H1 (cell line): ENCODE results near the gene H2AZ2. TPM values are rescaled to one million over a fixed set of nuclear protein-coding genes. Genes with fewer than 3 reads are reported as not detected.

ENCODE experiments used
- CTCF ChIA-PET: fragments of 300-600 bp; sonication (Branson Sonifier 250); formaldehyde crosslinking; loops from one replicate; lab custom pipeline; 2021; ENCODE audit not compliant: partially characterized antibody; lab: Charles Lee
- POLR2A ChIA-PET: fragments of 300-600 bp; sonication (Branson Sonifier 250); formaldehyde crosslinking; loops from one replicate; lab custom pipeline; 2021; ENCODE audit warnings: inconsistent platforms; ENCODE audit not compliant: partially characterized antibody; lab: Charles Lee
- DNase-seq, 2 experiments: peaks; one replicate each; pipeline versions ENCODE4 v3.0.0 to v3.0.0-alpha.2; 2010 to 2022; ENCODE audit warnings: low spot score in 2 of 2, low read depth in 1 of 2, mixed read lengths in 1 of 2
- FAIRE-seq: peaks from 2 replicates; lab custom pipeline; 2011; peaks lifted over from hg19 to GRCh38; lab: Jason Lieb, UNC
- H2AFZ ChIP-seq: 2 replicates; pipeline ENCODE4 v1.8.1; 2012; ENCODE audit warnings: low read length, inconsistent platforms
- H2AK5ac ChIP-seq: 2 replicates; pipeline ENCODE4 v1.6.1; 2013; ENCODE audit warnings: low read depth, low read length
- H2BK120ac ChIP-seq: replicated peaks from 2 replicates; pipeline ENCODE3; 2013; ENCODE audit warnings: low read depth, low read length, inconsistent platforms
- H2BK12ac ChIP-seq: 2 replicates; pipeline ENCODE4 v1.6.1; 2013; ENCODE audit warnings: low read depth, low read length
- H2BK15ac ChIP-seq: 2 replicates; pipeline ENCODE4 v1.6.1; 2013; ENCODE audit warnings: low read length
- H2BK20ac ChIP-seq: 2 replicates; pipeline ENCODE4 v1.6.1; 2013; ENCODE audit warnings: low read length
- H2BK5ac ChIP-seq: 2 replicates; pipeline ENCODE4 v1.6.1; 2013; ENCODE audit warnings: low read depth, low read length
- H3K14ac ChIP-seq: 2 replicates; pipeline ENCODE4 v1.6.1; 2013; ENCODE audit warnings: inconsistent platforms; ENCODE audit not compliant: insufficient read length
- H3K18ac ChIP-seq: 2 replicates; pipeline ENCODE4 v1.6.1; 2013; ENCODE audit warnings: low read length; ENCODE audit errors: extremely low read depth
- H3K23ac ChIP-seq: 2 replicates; pipeline ENCODE4 v1.6.1; 2013; ENCODE audit warnings: inconsistent platforms; ENCODE audit not compliant: insufficient read length
- H3K23me2 ChIP-seq: 2 replicates; pipeline ENCODE4 v1.6.1; 2013; ENCODE audit warnings: low read depth, low read length
- H3K27ac ChIP-seq: 2 replicates; pipeline ENCODE4 v1.6.1; 2011; ENCODE audit warnings: low read depth, low read length, inconsistent platforms
- H3K27me3 ChIP-seq, 4 experiments: replicated peaks in 1 of 4; 1 replicate in 1 of 4; 2 replicates in 3 of 4; pipeline versions ENCODE4 v1.6.1 to v1.8.1; 2011 to 2013; ENCODE audit warnings: low read length in 3 of 4, mild to moderate bottlenecking in 3 of 4, inconsistent platforms in 2 of 4, mixed read lengths in 2 of 4, moderate library complexity in 1 of 4; ENCODE audit not compliant: control insufficient read depth in 3 of 4, insufficient read depth in 3 of 4; ENCODE audit errors: extremely low read depth in 1 of 4
- H3K36me3 ChIP-seq, 4 experiments: 2 replicates each; pipeline versions ENCODE4 v1.6.1 to v1.8.1; 2011 to 2013; ENCODE audit warnings: mild to moderate bottlenecking in 4 of 4, low read length in 3 of 4, moderate library complexity in 2 of 4, control low read depth in 1 of 4, inconsistent platforms in 1 of 4; ENCODE audit not compliant: insufficient read depth in 4 of 4, control insufficient read depth in 2 of 4
- H3K4ac ChIP-seq: replicated peaks from 2 replicates; pipeline ENCODE3; 2013; ENCODE audit warnings: low read length, low read depth, mixed read lengths, inconsistent platforms; ENCODE audit not compliant: insufficient read length
- H3K4me1 ChIP-seq, 4 experiments: replicated peaks in 1 of 4; 1 replicate in 1 of 4; 2 replicates in 3 of 4; pipeline versions ENCODE4 v1.6.1 to v1.8.1; 2011 to 2013; ENCODE audit warnings: low read length in 3 of 4, inconsistent platforms in 2 of 4, mixed read lengths in 1 of 4; ENCODE audit not compliant: insufficient read depth in 4 of 4, control insufficient read depth in 3 of 4
- H3K4me2 ChIP-seq, 2 experiments: 2 replicates each; pipeline versions ENCODE4 v1.6.1 to v1.8.1; 2011 to 2013; ENCODE audit warnings: low read depth in 2 of 2, low read length in 2 of 2, control low read depth in 1 of 2, inconsistent platforms in 1 of 2, mild to moderate bottlenecking in 1 of 2; ENCODE audit not compliant: insufficient read depth in 1 of 2
- H3K4me3 ChIP-seq, 4 experiments: fragments of 200-600, 300-600 bp in 1 of 4; sonication (generic), shearing (Covaris generic), sonication (Bioruptor Twin) in 1 of 4; 2 replicates each; pipeline versions ENCODE4 v1.5.1 to v1.8.1; 2011 to 2016; ENCODE audit warnings: low read length in 4 of 4, low read depth in 3 of 4, control low read depth in 2 of 4, inconsistent platforms in 2 of 4, mild to moderate bottlenecking in 2 of 4, mixed read lengths in 1 of 4, moderate library complexity in 1 of 4; ENCODE audit not compliant: insufficient read depth in 2 of 4; ENCODE audit errors: extremely low read depth in 1 of 4
- H3K56ac ChIP-seq: replicated peaks from 2 replicates; pipeline ENCODE3; 2013; ENCODE audit warnings: low read depth, mild to moderate bottlenecking, mixed read lengths, low read length, inconsistent platforms; ENCODE audit not compliant: insufficient read length
- H3K79me1 ChIP-seq: 2 replicates; pipeline ENCODE4 v1.6.1; 2013; ENCODE audit warnings: low read depth, low read length, control low read depth
- H3K79me2 ChIP-seq, 2 experiments: 2 replicates each; pipeline versions ENCODE4 v1.6.1 to v1.8.1; 2012 to 2013; ENCODE audit warnings: low read length in 2 of 2, mild to moderate bottlenecking in 2 of 2, inconsistent platforms in 1 of 2; ENCODE audit not compliant: insufficient read depth in 2 of 2, control insufficient read depth in 1 of 2
- H3K9ac ChIP-seq, 4 experiments: replicated peaks in 1 of 4; 1 replicate in 1 of 4; 2 replicates in 3 of 4; pipeline versions ENCODE4 v1.6.1 to v1.8.1; 2011 to 2013; ENCODE audit warnings: low read depth in 3 of 4, low read length in 3 of 4, control low read depth in 2 of 4, mild to moderate bottlenecking in 2 of 4, moderate library complexity in 2 of 4, inconsistent platforms in 1 of 4; ENCODE audit errors: extremely low read depth in 1 of 4
- H3K9me3 ChIP-seq, 2 experiments: 2 replicates each; pipeline versions ENCODE4 v1.6.1 to v1.8.1; 2012 to 2013; ENCODE audit warnings: mild to moderate bottlenecking in 2 of 2, moderate library complexity in 2 of 2, control low read depth in 1 of 2, inconsistent platforms in 1 of 2, low read depth in 1 of 2, low read length in 1 of 2, mixed read lengths in 1 of 2; ENCODE audit not compliant: insufficient read depth in 2 of 2
- H4K20me1 ChIP-seq, 2 experiments: replicated peaks in 1 of 2; 2 replicates each; pipeline versions ENCODE3 to v1.8.1; 2011 to 2013; ENCODE audit warnings: inconsistent platforms in 2 of 2, low read length in 2 of 2, mild to moderate bottlenecking in 1 of 2; ENCODE audit not compliant: insufficient read depth in 2 of 2, control insufficient read depth in 1 of 2
- H4K5ac ChIP-seq: 2 replicates; pipeline ENCODE4 v1.6.1; 2013; ENCODE audit warnings: low read length, low read depth, mixed read lengths, inconsistent platforms; ENCODE audit not compliant: insufficient read length
- H4K8ac ChIP-seq: 2 replicates; pipeline ENCODE4 v1.8.0; 2013; ENCODE audit warnings: mild to moderate bottlenecking, moderate library complexity, low read length, inconsistent platforms; ENCODE audit not compliant: insufficient read depth; ENCODE audit errors: extremely low read depth
- H4K91ac ChIP-seq: replicated peaks from 2 replicates; pipeline ENCODE3; 2013; ENCODE audit warnings: low read length, mixed read lengths, inconsistent platforms; ENCODE audit not compliant: insufficient read length
- RBBP5 ChIP-seq: IDR thresholded peaks from 2 replicates; pipeline ENCODE4 v1.7.1; 2012; ENCODE audit warnings: low read depth, mild to moderate bottlenecking, inconsistent platforms, low read length, moderate library complexity, borderline replicate concordance
- SAP30 ChIP-seq: fragments of 300-600 bp; sonication (generic); IDR thresholded peaks from 2 replicates; pipeline ENCODE4 v1.7.1; 2012; ENCODE audit warnings: low read length, moderate library complexity, mild to moderate bottlenecking, inconsistent platforms; ENCODE audit not compliant: insufficient read depth, insufficient replicate concordance
- TAF7 ChIP-seq: optimal IDR thresholded peaks from 2 replicates; pipeline ENCODE3; 2011; ENCODE audit warnings: low read depth, mild to moderate bottlenecking, inconsistent platforms, low read length, moderate library complexity, borderline replicate concordance
- WGBS, 2 experiments: shearing (Covaris generic) in 1 of 2; methylation state at CpG; one replicate each; pipeline versions ENCODE4 v1.1.6 to v1.1.7; 2013 to 2015; ENCODE audit warnings: low lambda C conversion rate in 2 of 2, mixed read lengths in 2 of 2, inconsistent platforms in 1 of 2, low coverage in 1 of 2, missing lambda C conversion rate in 1 of 2; ENCODE audit not compliant: insufficient replicate concordance in 2 of 2, insufficient coverage in 1 of 2, insufficient read length in 1 of 2; ENCODE audit errors: extremely low coverage in 1 of 2, missing lambda C conversion rate in 1 of 2; 5-methylcytosine and 5-hydroxymethylcytosine counted together
- polyA plus RNA-seq, 7 experiments: library from polyadenylated mRNA; depleted of rRNA in 3 of 7; stranded (reverse) in 5 of 7; unstranded in 2 of 7; fragments of >200 nt in 5 of 7; fragments of 200-250 nt in 2 of 7; gene quantifications; 1 replicate in 5 of 7; 2 replicates in 1 of 7; 4 replicates in 1 of 7; pipeline versions ENCODE4 v1.2.1 to v1.2.3, GENCODE V29; 2011 to 2013; ENCODE audit warnings: missing spikeins in 2 of 7, mixed read lengths in 2 of 7
- total RNA-seq: library from RNA; stranded (reverse); fragmentation: NEBNext Ultra II Directional; extraction: Animal tissue kit (Norgen Biotek cat#: 25700); gene quantifications from 2 replicates; pipeline ENCODE4 v1.2.1, GENCODE V29; 2021

H2AZ2 gene
- total and polyA plus RNA-seq, 2 of the 8 experiments (the other 6 are each of a cell fraction or from before 2014, with no cell fraction given), result 168 to 187 TPM

DNA sequence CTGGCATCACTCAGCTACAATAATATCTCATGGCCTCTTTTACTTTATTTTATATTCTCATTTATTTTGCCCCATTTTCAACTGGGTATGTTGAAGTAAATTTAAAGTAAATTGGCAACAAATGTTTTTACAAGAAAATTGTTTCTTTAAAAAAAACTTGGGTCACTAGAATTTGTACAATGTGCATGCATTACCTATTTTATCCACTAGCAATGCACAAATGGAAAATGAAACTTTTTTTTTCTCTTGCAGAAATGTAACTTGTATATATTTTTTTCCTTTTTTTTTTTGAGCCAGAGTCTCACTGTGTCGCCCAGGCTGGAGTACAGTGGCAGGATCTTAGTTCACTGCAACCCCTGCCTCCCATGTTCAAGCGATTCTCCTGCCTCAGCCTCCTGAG is 10.3 kb upstream of the H2AZ2 start:
- no peak overlapping the region for H3K23ac ChIP-seq
- H3K14ac ChIP-seq, result no peak overlapping the region
- H3K18ac ChIP-seq, result no peak overlapping the region
- H3K23me2 ChIP-seq, result no peaks in the 10 kb centered on the region
- DNase-seq, result no peak
- H4K8ac ChIP-seq, result no peak overlapping the region
- 95% methylated on average over 2 of the region's 2 CpGs; no CpG with 5 or more reads in 1 of the 2 experiments for WGBS, 2 experiments
- no peak overlapping the region for H2BK12ac ChIP-seq
- ChIA-PET CTCF (interaction anchor here (0.7 to 3.4 kb wide), 9 partner anchors 10 to 92 kb away, joined by 3 to 20 read pairs (median 3); partner anchors contain the start of gene H2AZ2), POLR2A (interaction anchor here (2.1 kb wide), 1 partner anchor 11 kb away, joined by 20 read pairs; the partner anchor contains the start of gene H2AZ2)
- no peak overlapping the region for H3K4me3 ChIP-seq
- no peak overlapping the region for H3K4ac ChIP-seq
- no peaks in the 10 kb centered on the region for H3K27me3 ChIP-seq
- no peak overlapping the region for H2AFZ ChIP-seq
- no peak overlapping the region for H3K9ac ChIP-seq
- no peaks in the 10 kb centered on the region for H3K9me3 ChIP-seq
- H2BK5ac ChIP-seq, result no peak overlapping the region
- TF ChIP-seq RBBP5 (no peak), TAF7 (no peak), SAP30 (no peak)
- no peaks in the 10 kb centered on the region for H3K79me2 ChIP-seq
- no peak overlapping the region for H3K4me2 ChIP-seq
- H3K27ac ChIP-seq, result no peak overlapping the region
- no peak overlapping the region for H2BK20ac ChIP-seq
- no peak overlapping the region for H4K5ac ChIP-seq
- H3K56ac ChIP-seq, result no peak overlapping the region
- H2AK5ac ChIP-seq, result no peak overlapping the region
- no peaks in the 10 kb centered on the region for H3K36me3 ChIP-seq
- no peaks in the 10 kb centered on the region for H3K4me1 ChIP-seq
- H2BK120ac ChIP-seq, result no peak overlapping the region
- no peaks in the 10 kb centered on the region for H4K20me1 ChIP-seq
- no peak overlapping the region for H4K91ac ChIP-seq
- H3K79me1 ChIP-seq, result no peaks in the 10 kb centered on the region
- no peak overlapping the region for H2BK15ac ChIP-seq
- FAIRE-seq, result no peak
